Measurements from ENCODE around the gene GOLGA5. TPM values are rescaled to one million over a fixed set of nuclear protein-coding genes. Genes with fewer than 3 reads are reported as not detected.

Gene GOLGA5, protein sequence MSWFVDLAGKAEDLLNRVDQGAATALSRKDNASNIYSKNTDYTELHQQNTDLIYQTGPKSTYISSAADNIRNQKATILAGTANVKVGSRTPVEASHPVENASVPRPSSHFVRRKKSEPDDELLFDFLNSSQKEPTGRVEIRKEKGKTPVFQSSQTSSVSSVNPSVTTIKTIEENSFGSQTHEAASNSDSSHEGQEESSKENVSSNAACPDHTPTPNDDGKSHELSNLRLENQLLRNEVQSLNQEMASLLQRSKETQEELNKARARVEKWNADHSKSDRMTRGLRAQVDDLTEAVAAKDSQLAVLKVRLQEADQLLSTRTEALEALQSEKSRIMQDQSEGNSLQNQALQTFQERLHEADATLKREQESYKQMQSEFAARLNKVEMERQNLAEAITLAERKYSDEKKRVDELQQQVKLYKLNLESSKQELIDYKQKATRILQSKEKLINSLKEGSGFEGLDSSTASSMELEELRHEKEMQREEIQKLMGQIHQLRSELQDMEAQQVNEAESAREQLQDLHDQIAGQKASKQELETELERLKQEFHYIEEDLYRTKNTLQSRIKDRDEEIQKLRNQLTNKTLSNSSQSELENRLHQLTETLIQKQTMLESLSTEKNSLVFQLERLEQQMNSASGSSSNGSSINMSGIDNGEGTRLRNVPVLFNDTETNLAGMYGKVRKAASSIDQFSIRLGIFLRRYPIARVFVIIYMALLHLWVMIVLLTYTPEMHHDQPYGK
- total RNA-seq, result 53.1 and 56.4 TPM in 2 replicates

DNA sequence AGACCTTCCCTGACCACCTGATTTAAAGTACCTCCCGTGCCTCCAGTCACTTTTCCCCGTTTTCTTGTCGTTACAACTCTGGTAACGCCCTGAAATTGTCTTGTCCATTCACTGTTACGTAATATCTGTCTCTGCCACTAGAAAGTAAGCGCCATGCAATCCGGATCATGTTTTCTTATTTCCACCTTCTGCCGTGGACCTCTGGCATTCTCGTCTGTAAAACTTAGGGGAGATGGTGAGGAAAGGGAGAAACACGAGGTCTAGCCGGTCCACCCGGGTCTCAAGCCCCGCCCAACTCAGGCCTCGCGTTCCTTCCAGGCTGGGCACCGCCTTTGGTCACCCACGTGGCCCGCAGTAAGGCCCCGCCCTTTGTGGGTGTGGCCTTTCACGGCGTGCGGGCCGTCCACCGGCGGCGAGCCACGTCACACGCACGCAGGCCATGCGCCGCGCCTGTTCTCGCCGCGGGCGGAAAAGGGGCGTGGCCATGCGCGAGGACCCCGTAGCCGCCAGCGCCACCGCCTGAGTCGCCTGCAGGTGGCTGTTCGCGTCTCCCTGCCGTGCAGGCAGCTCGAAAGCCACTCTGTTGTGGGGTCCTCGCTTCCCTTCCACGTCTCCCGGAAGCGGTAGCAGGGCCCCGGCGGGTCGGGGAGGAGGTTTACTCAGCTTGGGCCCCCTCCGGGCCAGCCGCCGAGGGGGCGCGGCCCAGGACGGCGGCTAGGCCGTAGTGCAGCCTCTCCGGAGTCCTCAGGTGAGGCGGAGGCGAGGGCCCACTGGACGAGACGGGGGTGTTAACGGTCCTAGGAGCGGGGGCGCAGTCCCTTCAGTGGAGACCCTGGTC lies at the start of gene GOLGA5:
Gene GOLGA5 (plus strand): TSS at position 597 of the 838 bp plus-strand sequence. CDS start 3,133 bp downstream, outside the sequence.

DNA sequence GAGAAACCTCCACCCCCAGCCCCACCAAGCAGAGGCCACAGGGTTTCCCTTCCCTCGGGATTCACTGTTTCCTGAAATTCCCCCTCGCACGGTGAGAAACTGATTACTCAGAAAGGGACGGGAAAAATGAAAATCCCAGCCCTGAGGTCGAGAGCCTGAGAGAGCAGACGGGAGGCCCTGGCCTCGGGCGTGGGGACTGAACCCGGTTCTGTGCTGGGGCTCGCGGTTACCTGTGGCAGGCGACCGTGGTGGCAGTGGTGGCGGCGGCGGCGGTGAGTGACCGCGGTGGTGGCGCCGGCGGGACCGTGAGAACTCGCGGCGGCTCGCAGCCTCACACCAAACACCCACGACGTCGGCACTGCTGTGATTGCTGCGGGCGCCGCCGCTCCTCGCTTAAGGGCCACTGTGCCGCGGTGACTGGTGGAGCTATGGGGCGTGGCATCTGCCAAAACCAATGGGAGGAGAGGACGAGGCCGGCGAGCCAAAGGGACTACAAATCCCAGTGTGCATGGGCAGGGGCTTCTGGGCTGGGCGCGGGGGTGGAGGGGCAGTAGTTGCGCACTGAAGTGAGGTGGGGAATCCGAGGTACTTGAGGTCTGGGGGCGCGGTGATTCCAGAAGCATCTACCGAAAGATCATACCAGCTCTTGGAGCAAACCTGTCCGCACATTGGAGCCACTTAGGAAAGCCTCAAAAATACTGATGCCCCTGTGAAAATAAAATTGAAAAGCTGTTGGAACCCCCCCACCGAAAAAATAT lies 45.7 kb upstream of the GOLGA5 start, which contains the start of gene LGMN:
Gene LGMN (minus strand): TSS at position 369 of the 758 bp plus-strand sequence. CDS start 15,841 bp downstream, outside the sequence.

Other genes starting within 250 kb of the GOLGA5 start
- 43.4 and 79.7 TPM in 2 replicates for gene LGMN, start 45.7 kb upstream of the GOLGA5 start, total RNA-seq
- under 0.01 TPM in 1 of 2 replicates, not detected in the other for gene CHGA, start 128.8 kb downstream of the GOLGA5 start, total RNA-seq

Data from nasal cavity respiratory epithelium epithelial cell of viscerocranial mucosa (primary cell).